T-helper 2 cell (primary cell): ENCODE measurements around the gene NOSTRIN.
A peak's percentile ranks its signal among the peaks of the same experiment; 100 is the strongest.
"Not testable (repeated sequence)": the region's sequence is repeated elsewhere in the genome, so short reads cannot be mapped to it uniquely, and the experiment has no call there.

Source experiments
- DNase-seq, 5 experiments: peaks; one replicate each; pipeline versions ENCODE4 v3.0.0 to v3.0.0-alpha.2; 2012 to 2022
- total RNA-seq, 2 donors: gene quantifications; one replicate each; lab custom pipeline; 2026; lab: John Stamatoyannopoulos, UW

NOSTRIN gene, protein sequence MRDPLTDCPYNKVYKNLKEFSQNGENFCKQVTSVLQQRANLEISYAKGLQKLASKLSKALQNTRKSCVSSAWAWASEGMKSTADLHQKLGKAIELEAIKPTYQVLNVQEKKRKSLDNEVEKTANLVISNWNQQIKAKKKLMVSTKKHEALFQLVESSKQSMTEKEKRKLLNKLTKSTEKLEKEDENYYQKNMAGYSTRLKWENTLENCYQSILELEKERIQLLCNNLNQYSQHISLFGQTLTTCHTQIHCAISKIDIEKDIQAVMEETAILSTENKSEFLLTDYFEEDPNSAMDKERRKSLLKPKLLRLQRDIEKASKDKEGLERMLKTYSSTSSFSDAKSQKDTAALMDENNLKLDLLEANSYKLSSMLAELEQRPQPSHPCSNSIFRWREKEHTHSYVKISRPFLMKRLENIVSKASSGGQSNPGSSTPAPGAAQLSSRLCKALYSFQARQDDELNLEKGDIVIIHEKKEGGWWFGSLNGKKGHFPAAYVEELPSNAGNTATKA
- total RNA-seq: 0.07 to 0.31 reads per million in 2 donors

DNA sequence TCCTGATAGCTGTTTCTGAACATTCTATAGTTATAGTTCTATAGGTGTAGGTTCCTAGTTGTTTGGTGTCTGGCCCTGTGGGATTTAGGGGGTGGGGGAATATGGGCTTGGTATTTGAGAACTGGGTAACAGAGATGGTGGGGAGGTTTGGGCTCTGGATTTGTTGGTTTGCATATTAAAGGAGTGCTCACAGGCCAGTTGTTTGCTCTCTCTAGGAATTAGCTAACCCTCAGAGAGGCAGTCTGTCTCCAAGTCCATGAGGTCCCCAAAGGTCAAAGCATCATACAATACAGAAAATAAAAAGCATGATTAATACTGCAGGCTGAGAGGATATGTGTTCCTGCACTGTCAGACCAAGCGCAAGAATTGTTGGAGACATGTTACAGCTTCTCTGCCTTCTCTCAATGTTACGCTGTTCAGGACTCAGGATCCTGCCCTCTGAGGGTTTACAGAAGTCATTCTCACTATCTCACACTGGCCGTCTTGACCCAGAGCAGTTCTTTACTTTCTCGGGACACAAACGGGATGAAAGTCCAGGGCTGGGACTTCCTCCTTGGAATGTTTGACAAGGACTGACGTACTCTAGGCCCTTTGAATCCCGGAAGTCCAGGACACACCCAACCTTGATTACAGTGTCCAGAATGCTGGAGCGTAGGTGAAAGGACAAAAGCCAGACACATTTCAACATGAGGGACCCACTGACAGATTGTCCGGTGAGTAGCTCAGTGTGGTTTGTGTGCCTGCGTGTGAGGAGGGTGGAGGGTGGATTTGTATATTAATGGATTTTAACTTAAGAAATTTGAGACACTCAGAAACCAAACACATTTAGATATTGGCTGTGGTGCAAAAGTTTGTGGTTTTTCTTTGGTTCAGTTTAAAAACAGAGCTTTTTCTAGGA, at the start of gene NOSTRIN:
Gene NOSTRIN (plus strand): TSS at position 677 of the 898 bp plus-strand sequence. CDS start 10 bp downstream, at position 687.
- DNase-seq: no peak

- DNase-seq: no peak
These were observed 48.6 kb upstream of the NOSTRIN start for GRCh38 chr2:168753765-168754329.

DNA sequence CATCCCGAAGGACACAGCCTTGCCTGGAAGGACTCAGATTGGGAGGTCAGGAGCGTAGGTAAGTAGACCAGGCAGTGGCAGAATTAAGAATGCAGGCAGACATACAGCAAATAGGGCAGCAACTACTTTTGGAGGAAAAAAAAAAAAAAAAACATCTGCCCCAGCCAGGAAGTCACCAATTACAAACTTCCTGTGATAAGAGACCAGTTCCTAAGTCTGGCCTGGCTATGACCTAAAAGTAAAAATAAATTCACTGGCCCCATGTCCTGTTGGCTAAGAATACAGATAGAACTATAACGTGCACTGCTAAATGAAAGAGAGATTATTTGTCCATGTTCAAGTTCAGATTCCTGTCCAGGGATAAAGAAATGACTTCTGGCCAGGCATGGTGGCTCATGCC, 45.2 kb upstream of the NOSTRIN start:
- peak in 1 of 5 experiments; percentile 8 for DNase-seq

- DNase-seq: peak in 2 of 5 experiments; percentile 23 to 61
These were observed 43.2 kb upstream of the NOSTRIN start for GRCh38 chr2:168758970-168759820.

DNA sequence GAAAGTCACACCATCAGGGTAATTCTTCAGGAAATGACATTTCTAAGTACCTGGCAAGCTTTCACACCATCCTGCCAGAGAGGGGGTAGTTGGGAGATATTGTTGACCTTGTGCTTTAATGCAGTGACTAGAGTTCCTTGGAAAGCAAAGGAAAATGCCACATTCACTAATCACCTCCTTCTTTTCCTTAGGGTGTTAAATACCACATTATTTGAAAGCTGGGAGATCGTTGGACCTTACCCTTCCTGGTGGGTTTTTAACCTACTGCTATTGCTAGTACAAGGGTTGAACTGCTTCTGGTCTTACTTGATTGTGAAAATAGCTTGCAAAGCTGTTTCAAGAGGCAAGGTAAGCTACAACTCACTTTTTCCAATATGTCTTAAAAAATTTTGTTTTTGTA, 37.0 kb upstream of the NOSTRIN start:
- DNase-seq: no peak

- DNase-seq: no peak
These were observed 35.8 kb upstream of the NOSTRIN start for GRCh38 chr2:168766600-168766999.

GRCh38 chr2:168767258-168767657, 35.2 kb upstream of the NOSTRIN start:
- DNase-seq: no peak

DNA sequence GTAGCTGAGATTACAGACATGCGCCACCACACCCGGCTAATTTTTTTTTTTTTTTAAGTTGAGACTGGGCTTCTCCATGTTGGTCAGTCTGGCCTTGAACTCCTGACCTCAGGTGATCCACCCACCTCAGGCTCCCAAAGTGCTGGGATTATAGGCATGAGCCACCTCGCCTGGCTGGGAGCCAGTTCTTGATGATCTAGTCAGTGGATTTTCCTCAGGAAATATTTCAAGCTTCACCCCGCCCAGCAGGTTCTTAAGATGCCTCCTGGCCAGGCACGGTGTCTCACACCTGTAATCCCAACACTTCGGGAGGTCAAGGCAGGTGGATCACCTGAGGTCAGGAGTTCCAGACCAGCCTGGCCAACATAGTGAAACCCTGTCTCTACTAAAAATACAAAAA, 34.1 kb upstream of the NOSTRIN start:
- DNase-seq: not testable (repeated sequence)

DNA sequence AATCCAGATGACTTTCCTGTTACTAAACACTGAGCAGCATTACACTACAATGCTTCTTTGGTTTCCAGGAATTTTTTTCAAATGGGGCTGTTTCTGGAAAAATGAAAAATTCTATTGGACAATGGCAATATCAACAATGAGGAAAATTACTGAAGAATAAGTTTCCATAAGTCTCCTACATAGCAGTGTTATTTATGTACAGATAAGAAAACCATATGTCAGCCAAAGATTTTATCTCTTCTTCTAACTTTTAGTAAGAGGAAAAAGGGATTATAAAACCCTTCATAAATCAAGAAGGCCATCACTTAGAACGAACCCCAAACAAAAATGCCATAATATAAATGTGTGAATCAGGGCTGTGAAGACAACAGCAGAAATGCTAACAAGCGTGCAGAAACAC, 31.6 kb upstream of the NOSTRIN start:
- DNase-seq: no peak

GRCh38 chr2:168772704-168773103, 29.7 kb upstream of the NOSTRIN start:
- DNase-seq: no peak

- DNase-seq: no peak
These were observed 29.3 kb upstream of the NOSTRIN start for GRCh38 chr2:168773128-168773527.

GRCh38 chr2:168773719-168774521, 28.5 kb upstream of the NOSTRIN start:
- DNase-seq: peak in 1 of 5 experiments; percentile 55

- DNase-seq: no peak
These were observed 26.6 kb upstream of the NOSTRIN start for GRCh38 chr2:168775837-168776236.

GRCh38 chr2:168780669-168781071, 21.8 kb upstream of the NOSTRIN start:
- no peak for DNase-seq

DNA sequence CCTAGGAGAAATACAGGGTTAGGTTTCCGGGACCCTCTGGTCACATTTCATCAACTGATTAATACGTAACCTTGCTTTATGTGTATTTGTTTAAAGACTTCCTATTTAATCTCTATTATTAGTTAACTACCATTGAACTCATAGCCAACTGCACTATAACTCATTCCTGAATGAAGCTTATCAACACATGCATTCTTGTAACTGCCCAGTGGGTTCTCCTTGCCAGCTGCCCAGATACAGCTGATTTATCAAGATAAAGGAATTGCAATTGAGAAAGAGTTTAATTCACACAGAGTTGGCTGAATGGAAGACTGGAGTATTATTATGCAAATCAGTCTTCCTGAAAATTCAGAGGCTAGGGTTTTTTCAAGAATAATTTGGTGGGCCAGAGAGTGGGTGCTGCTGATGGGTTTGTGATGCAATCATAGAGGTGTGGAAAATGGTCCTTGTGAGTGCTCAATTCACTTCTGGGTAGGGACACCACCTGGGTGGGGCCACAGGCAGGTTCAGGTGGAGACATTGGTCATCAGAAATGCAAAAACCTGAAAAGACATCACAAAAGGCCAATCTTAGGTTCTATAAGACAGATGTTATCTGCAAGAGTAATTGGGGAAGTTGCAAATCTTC, 21.1 kb upstream of the NOSTRIN start:
- no peak for DNase-seq

- no peak for DNase-seq
These were observed 20.2 kb upstream of the NOSTRIN start for GRCh38 chr2:168782271-168782670.

DNA sequence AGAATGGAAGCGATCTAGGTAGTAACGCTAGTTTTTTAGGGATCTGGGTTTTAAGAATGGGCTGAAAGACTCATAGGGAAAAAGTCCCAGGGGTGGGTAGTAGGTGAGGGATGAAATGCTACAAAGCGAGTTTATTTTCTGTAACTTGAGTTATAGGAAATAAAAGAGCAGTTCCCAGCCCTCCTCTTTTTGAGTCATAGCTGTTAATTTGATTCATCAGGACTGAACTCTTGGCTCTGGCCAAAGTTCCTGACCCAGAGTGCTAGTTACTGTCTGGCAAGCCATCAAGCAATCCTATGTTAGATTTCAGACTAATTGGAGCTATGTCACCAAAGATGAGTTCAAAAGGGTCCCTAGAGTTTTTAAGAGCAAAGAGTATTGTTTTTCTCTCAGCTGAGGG, 17.4 kb upstream of the NOSTRIN start:
- DNase-seq: no peak

DNA sequence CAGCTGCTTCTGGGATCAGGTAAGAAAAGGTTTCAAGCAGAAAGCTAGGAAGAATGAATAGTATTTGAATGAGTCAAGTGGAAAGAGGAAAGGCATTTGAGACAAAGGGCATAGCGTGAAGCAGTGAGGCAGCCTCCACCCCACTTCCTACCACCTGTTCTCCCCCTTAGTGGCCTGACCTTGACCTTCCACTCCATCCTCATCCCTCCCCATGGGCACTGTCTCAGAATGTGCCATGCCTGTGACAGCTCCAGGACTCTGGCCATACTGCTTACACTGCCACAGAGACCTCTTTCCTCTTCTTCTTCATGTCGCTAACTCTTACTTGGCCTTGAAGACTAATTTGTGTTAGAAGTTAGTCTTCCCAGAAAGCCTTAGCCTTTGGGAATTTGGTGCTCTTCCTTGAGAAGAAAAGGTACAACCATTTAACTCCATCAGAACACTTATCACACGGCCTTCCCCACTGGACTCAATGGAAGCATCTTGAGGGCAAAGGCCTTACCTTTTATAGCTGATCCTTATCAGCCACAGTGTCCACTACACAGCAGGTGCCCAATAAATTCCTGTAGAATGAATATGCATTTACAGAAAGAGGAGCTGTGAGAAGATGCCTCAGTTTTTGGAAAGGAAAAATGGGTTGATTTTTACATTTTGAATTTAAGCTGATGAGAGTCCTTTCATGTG, 15.2 kb upstream of the NOSTRIN start:
- DNase-seq: no peak

DNA sequence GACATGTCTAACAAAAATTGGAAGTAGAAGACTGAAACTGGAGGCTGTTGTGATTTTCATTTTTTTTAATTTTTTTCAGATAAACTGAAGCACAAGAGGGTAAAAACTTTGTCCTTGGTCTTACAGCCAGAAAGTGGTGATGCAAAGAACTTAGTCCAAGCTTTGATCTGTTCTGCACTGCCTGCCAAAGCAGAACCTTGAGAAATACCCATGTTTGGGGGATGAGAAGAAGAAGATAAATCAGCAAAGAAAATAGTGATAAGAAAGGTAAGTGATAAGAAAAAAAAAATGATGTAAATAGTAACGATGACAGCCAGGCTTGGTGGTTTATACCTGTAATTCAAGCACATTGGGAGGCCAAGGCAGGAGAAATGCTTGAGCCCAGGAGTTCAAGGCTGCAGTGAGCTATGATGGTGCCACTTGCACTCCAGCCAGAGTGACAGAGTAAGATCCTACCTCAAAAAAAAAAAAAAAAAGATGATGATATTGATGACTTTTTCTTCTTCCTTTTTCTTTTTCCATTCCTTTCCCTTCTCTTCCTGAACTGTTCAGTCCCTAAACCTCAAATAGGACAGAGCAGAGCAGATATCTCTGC, 14.6 kb upstream of the NOSTRIN start:
- DNase-seq: no peak

DNA sequence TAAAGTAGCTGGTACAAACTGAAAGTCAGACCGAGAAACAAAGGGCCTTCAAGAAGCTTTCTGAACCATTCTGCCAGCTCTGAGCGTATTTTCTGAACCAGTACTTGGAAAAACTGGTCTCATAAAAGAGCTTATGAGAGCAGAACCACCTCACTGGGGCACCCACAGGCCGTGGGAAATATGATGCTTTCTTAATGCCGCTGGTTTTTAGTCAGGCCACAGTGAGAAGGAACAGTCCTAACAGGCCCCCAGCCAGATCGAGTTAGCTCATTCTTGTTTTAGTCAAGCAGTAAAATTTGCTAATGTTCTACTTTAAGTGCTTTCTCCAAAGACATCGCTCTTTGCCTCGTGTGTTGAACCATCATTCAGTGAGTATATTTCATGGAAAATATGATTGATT, 12.7 kb upstream of the NOSTRIN start:
- DNase-seq: no peak
